Lower lobe of right lung (tissue), 2 donors: ENCODE data around the gene WDFY3. TPM values are rescaled to one million over a fixed set of nuclear protein-coding genes. Genes with fewer than 3 reads are reported as not detected.

Experiments used
- ATAC-seq, 2 donors: fragments of 200-7000 bp; cut with Tn5 transposase; one replicate each; pipeline ENCODE4 v1.9.1; 2020 to 2022; ENCODE audit warnings: mild to moderate bottlenecking in 2 of 2, moderate library complexity in 2 of 2
- DNase-seq: peaks from one replicate; pipeline ENCODE4 v3.0.0-alpha.2; 2020
- H3K27ac ChIP-seq: fragments of 200-600 bp; one replicate; pipeline ENCODE4 v1.8.0; 2022
- H3K27me3 ChIP-seq: fragments of 200-600 bp; one replicate; pipeline ENCODE4 v1.8.0; 2022; ENCODE audit warnings: low read depth
- H3K36me3 ChIP-seq: fragments of 200-600 bp; one replicate; pipeline ENCODE4 v1.8.0; 2022; ENCODE audit warnings: mild to moderate bottlenecking
- H3K4me1 ChIP-seq: fragments of 200-600 bp; one replicate; pipeline ENCODE4 v1.8.0; 2022
- H3K4me3 ChIP-seq: fragments of 200-600 bp; one replicate; pipeline ENCODE4 v1.8.0; 2022; ENCODE audit warnings: mild to moderate bottlenecking
- H3K9me3 ChIP-seq: fragments of 200-600 bp; one replicate; pipeline ENCODE4 v1.8.0; 2022
- intact Hi-C: fragments of 100-400 bp; cut with DNase I; formaldehyde crosslinking; loops from one replicate; pipeline ENCODE4 v1.11.0; 2022
- total RNA-seq: library from RNA; stranded (reverse); fragmentation: NEBNext Ultra II Directional; extraction: Animal tissue kit (Norgen Biotek cat#: 25700); gene quantifications from one replicate; pipeline ENCODE4 v1.2.1, GENCODE V29; 2021
- TF ChIP-seq, protein P1 (sequence below): fragments of 200-600 bp; IDR thresholded peaks from one replicate; pipeline ENCODE4 v1.8.0; 2022; ENCODE audit warnings: antibody characterized with exemption, mild to moderate bottlenecking
- donor health status: DM: no; HTN: yes; CAD: no; lungs with severe emphysema.

WDFY3 gene
- total RNA-seq, 1 donor from 2014 or later, result 125 TPM

GRCh38 chr4:84751707-84752106 lies 214.8 kb downstream of the WDFY3 start:
- intact Hi-C loops, result loop anchor here (5.0 kb wide), 1 partner anchor 216 kb away; the partner anchor contains the start of gene WDFY3
- TF ChIP-seq, protein P1, sequence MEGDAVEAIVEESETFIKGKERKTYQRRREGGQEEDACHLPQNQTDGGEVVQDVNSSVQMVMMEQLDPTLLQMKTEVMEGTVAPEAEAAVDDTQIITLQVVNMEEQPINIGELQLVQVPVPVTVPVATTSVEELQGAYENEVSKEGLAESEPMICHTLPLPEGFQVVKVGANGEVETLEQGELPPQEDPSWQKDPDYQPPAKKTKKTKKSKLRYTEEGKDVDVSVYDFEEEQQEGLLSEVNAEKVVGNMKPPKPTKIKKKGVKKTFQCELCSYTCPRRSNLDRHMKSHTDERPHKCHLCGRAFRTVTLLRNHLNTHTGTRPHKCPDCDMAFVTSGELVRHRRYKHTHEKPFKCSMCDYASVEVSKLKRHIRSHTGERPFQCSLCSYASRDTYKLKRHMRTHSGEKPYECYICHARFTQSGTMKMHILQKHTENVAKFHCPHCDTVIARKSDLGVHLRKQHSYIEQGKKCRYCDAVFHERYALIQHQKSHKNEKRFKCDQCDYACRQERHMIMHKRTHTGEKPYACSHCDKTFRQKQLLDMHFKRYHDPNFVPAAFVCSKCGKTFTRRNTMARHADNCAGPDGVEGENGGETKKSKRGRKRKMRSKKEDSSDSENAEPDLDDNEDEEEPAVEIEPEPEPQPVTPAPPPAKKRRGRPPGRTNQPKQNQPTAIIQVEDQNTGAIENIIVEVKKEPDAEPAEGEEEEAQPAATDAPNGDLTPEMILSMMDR, result no peak
- Histone ChIP-seq H3K36me3 (peaks cover 86% of the 10 kb centered on the region), H3K4me1 (no peaks in the 10 kb centered on the region), H3K27me3 (no peaks in the 10 kb centered on the region), H3K9me3 (no peaks in the 10 kb centered on the region), H3K27ac (no peak overlapping the region), H3K4me3 (no peak overlapping the region)
- no peak for DNase-seq
- ATAC-seq, result no peak

DNA sequence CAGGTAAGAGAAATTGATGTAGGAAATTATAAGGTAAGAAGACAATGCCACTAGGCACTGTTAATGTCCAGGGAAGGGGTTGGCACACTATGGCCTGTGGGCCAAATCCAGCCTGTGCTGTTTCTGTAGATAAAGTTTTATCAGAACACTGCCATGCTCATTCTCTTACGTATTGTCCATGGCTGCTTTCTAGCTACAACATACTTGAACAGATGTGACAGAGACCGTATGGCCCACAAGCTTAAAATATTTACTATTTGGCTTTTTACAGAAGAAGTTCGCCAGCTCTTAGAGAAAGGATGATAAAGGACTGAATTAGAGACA lies 215.6 kb downstream of the WDFY3 start:
- H3K36me3 ChIP-seq, result peaks cover 90% of the 10 kb centered on the region
- H3K4me3 ChIP-seq, result no peak overlapping the region
- intact Hi-C loops, result loop anchor here (5.0 kb wide), 1 partner anchor 216 kb away; the partner anchor contains the start of gene WDFY3
- DNase-seq, result no peak
- H3K27me3 ChIP-seq, result no peaks in the 10 kb centered on the region
- no peak for ATAC-seq
- H3K27ac ChIP-seq, result no peak overlapping the region
- TF ChIP-seq, protein P1, result no peak
- H3K4me1 ChIP-seq, result no peaks in the 10 kb centered on the region
- H3K9me3 ChIP-seq, result no peaks in the 10 kb centered on the region

GRCh38 chr4:84750260-84750959 lies 216.1 kb downstream of the WDFY3 start:
- Histone ChIP-seq H3K4me3 (no peak overlapping the region), H3K9me3 (no peaks in the 10 kb centered on the region), H3K36me3 (peaks cover 90% of the 10 kb centered on the region), H3K27me3 (no peaks in the 10 kb centered on the region), H3K27ac (no peak overlapping the region), H3K4me1 (no peaks in the 10 kb centered on the region)
- peak; percentile 74 for ATAC-seq
- intact Hi-C loops, result loop anchor here (5.0 kb wide), 1 partner anchor 217 kb away; the partner anchor contains the start of gene WDFY3
- TF ChIP-seq, protein P1, result peak; percentile 64
- no peak for DNase-seq

DNA sequence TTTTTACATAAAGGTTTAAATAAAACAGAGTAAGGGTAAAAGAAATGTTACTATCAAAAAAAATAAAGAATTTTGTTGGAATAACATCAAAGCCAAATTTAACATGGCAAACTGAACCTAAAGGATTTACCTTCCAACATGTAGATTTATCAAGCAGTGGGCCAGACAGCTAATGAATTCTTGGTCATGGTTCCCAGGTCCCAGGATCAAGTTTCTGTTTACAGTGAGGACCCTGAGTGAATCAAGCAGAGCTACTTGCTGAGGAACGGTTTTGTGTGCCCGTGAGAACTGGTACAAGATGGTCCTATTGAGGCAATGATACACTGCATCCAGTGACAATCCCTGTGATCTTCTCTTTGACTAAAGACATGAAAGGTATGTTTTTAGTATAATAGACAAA lies 226.4 kb downstream of the WDFY3 start:
- no peak overlapping the region for H3K4me3 ChIP-seq
- no peak overlapping the region for H3K27ac ChIP-seq
- TF ChIP-seq, protein P1, result no peak
- H3K36me3 ChIP-seq, result peaks cover 84% of the 10 kb centered on the region
- no peak for DNase-seq
- no peaks in the 10 kb centered on the region for H3K27me3 ChIP-seq
- intact Hi-C loops, result no loop called here
- no peaks in the 10 kb centered on the region for H3K4me1 ChIP-seq
- no peak for ATAC-seq
- no peaks in the 10 kb centered on the region for H3K9me3 ChIP-seq

DNA sequence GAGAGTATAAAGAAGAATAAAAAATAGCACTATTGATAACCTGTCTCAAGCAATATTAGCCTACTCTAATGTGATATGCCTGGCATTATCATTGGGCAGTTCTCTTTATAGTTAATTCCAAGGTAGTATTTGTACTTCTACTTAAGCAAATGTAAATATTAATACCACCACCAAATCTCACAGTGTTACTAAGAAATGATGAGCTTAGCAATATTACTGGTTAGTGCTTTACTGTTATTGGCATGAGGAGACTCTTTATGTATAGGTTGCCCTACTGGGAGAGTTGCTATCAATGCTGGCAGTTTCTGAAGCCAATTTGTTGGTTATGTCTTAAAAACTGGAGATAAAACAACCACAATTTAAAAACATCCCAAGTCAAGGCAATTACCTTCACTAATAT lies 227.9 kb downstream of the WDFY3 start:
- Histone ChIP-seq H3K9me3 (no peaks in the 10 kb centered on the region), H3K4me1 (no peaks in the 10 kb centered on the region), H3K27ac (no peak overlapping the region), H3K27me3 (no peaks in the 10 kb centered on the region), H3K4me3 (no peak overlapping the region), H3K36me3 (peaks cover 95% of the 10 kb centered on the region)
- DNase-seq (no peak), ATAC-seq (no peak)
- intact Hi-C loops, result no loop called here
- TF ChIP-seq, protein P1, result no peak
